22Rv1 (cell line): ENCODE data around the gene SYT7.

Experiments used
- CTCF ChIP-seq: fragments of 450-650 bp; IDR thresholded peaks from 2 replicates; pipeline ENCODE4 v1.5.1; 2017; ENCODE audit warnings: mild to moderate bottlenecking
- ZFX ChIP-seq: fragments of 450-650 bp; IDR thresholded peaks from 2 replicates; pipeline ENCODE4 v1.6.1; 2017; ENCODE audit warnings: antibody characterized with exemption, borderline replicate concordance

- TF ChIP-seq CTCF, result no peak
- TF ChIP-seq ZFX, result no peak
Measured at GRCh38 chr11:61603667-61604066, 22.8 kb upstream of the SYT7 start.
